NCI-H460 (cell line): ENCODE data around the gene POLR2L. TPM values are rescaled to one million over a fixed set of nuclear protein-coding genes. Genes with fewer than 3 reads are reported as not detected.

ENCODE experiments used
- DNase-seq: peaks from one replicate; pipeline ENCODE4 v3.0.0-alpha.2; 2016; ENCODE audit warnings: low read depth; ENCODE audit errors: extremely low read depth
- total RNA-seq: library from RNA; depleted of rRNA; stranded (reverse); fragments of >200 nt; shearing (Covaris generic); gene quantifications from 2 replicates; pipeline ENCODE4 v1.2.3, GENCODE V29; 2014

POLR2L gene
- total RNA-seq, 1 experiment from 2014 or later, result 174 TPM

DNA sequence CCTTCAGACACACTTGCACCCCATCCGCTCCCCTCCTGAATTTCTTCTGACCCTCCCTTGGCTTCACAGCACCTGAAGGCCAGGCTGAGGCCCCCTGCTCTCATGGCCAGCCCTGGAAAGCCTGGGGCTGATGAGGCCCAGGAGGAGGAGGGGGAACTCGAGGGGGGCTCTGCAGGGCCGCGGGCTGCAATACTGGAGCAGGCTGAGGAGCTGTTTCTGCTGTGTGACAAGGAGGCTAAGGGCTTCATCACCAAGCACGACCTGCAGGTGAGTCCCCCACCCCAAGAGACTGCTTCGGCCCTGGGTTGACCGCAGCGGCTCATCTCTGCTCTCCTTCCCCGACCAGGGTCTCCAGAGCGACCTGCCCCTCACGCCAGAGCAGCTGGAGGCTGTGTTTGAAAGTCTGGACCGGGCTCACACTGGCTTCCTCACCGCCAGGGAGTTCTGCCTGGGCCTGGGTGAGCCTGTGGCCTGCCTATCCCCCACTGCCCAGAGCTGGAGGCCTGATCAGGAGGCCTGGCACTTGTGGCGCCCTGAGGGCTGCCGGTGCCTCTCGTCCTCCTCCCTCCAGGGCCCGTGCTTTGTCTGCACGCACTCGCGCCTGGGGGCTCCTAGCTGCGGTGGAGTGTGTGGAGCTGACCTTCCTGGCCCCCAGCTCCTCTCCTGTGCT is 13.7 kb downstream of the POLR2L start:
- DNase-seq, result no peak

DNA sequence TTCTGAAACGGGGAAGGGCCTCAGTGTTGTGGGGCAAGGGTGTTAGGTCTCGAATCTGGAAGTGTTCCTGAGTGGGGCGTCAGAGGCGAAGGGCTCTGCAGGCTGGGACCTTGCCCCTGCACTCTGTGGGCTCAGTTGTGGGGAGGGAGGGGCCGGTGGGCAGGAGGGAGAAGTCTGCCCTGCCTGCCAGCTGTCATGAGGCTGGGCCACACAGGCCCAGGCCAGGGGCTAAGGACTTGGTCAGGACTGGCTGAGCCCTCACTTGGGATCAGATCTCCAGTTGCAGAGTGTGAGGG is 14.5 kb downstream of the POLR2L start, which contains the start of gene CRACR2B:
CRACR2B (plus strand) TSS at position 23 of the 296 bp plus-strand sequence. CDS start 689 bp downstream, outside the sequence.
- DNase-seq, result no peak

DNA sequence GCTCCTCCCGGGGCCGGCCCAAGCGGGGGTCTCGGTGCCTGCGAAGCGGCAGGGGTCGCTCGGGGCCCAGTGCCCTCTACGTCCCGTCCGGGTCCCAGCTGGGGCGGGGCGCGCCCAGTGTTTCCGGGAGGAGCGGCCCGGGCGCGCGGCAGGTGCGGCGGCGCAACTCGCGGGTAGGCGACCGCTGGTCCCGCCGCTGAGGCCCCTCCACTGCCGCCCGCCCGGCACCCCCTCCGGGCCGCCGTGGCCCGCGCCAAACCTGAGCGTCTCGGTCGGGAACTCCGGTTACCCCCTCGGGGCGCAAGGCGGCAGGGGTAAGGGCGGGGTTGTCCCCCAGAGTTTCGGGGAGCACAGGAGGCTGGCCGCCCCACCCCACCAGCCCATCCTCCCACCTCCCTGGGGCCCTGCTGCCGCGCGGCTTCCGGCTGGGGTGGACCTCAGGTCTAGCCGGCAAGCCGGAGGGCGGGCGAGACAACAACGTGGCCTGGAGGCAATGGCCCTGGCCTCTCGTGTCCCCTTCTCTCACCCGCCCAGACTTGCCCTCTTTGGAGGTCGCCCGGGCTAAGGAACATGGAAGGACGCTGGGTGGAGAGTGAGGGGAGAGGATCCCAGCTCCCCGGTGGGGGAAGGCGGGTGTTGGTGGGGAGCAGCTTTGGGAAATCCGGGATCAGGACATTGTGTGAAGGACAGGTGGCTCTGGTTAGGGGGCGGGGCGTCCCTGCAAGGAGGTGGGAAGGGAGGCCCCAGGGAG is 15.0 kb downstream of the POLR2L start:
- DNase-seq, result no peak

DNA sequence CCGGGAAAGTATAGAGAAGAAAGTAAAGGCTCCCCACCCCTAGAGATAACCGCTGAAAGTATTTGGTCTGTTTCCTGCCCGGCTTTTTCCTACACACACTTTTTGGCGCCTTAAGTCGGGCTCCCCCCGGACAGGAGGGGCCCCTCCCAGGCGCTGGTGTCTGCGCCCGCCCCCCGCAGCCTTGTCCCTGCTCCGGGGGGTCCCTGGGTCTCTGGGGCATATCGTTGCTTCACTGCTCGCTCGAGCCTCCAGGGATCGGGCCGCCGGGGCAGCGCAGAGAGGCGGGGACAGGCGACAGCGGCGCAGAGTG is 15.5 kb downstream of the POLR2L start:
- no peak for DNase-seq

DNA sequence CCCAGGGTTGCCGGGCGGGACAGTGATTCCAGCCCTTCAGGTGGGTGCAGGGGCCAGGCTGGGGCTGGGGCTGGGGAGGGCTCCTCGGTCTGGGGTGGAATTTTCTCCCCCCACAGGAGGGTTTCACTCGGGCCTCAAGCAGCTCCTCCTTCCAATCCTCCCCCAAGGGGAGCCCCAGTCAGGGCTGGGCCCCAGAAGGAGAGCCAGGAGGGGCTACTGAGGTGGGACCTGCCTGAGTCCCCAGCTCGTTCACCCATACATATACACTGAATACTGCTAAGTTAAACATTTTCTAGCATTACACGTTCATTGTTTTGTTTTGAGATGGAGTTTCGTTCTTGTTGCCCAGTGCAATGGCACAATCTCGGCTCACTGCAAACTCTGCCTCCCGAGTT is 16.1 kb downstream of the POLR2L start:
- no peak for DNase-seq

DNA sequence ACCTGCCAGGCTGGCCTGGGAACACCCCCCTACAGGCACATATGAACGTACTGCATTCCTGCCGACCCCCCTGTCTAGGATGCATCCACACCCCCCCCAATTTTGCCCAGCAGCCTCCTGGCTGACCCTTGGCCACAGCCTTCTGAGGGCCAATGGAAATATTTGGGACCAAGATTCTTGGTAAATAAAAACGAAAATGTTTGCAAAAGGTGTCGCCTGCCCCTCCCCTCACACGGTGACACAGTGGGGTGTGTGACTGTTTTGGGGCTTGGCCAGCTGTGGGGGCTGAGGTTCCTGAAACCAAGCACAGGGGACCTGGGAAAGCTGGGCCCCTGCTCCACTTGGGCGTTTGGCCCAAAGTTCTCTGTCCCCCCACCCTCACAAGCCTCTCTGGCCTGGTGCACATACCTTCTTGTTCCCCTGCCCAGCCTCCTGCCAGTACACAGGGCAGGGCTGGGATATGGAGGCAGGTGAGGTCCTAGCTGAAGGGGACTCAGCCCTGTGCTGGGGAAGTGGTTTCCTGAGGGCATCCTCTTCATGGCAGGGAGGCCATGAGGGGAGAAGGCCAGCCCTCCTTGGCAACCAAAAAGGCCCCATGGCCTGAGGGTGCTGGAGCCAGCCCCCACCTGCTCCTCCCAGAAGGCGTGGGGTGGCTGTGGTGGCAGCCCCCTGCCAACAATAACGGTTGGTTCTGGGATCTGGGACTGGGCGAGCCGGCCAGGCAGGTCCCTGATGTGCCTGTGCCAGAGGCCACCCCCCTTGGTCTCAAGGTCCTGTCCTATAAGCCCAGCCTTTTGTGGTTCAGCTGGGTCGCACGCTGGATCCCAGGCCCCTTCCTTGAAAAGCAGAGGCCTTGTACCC is 16.7 kb downstream of the POLR2L start:
- no peak for DNase-seq

DNA sequence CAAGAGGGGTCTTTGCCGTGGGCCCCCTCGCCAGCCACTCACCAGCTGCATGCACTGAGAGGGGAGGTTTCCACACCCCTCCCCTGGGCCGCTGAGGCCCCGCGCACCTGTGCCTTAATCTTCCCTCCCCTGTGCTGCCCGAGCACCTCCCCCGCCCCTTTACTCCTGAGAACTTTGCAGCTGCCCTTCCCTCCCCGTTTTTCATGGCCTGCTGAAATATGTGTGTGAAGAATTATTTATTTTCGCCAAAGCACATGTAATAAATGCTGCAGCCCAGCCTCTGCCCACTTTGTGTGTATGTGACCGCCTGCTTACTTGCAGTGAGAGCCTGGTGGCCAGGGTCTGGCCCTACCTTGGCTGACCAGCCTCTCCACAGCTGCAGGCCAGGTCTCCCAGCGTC is 17.4 kb downstream of the POLR2L start:
- DNase-seq, result no peak

DNA sequence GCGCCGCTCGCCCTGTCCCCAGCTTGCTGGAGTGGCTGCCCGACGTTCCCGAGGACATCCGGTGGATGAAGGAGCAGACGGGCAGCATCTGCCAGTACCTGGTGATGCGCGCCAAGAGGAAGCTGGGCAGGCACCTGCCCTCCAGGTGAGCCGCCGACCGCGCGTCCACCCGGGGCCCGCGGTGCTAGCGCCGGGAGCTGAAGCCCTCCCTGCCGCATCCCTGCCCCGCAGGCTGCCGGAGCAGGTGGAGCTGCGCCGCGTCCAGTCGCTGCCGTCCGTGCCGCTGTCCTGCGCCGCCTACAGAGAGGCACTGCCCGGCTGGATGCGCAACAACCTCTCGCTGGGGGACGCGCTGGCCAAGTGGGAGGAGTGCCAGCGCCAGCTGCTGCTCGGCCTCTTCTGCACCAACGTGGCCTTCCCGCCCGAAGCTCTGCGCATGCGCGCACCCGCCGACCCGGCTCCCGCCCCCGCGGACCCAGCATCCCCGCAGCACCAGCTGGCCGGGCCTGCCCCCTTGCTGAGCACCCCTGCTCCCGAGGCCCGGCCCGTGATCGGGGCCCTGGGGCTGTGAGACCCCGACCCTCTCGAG is 17.9 kb downstream of the POLR2L start:
- DNase-seq, result no peak

DNA sequence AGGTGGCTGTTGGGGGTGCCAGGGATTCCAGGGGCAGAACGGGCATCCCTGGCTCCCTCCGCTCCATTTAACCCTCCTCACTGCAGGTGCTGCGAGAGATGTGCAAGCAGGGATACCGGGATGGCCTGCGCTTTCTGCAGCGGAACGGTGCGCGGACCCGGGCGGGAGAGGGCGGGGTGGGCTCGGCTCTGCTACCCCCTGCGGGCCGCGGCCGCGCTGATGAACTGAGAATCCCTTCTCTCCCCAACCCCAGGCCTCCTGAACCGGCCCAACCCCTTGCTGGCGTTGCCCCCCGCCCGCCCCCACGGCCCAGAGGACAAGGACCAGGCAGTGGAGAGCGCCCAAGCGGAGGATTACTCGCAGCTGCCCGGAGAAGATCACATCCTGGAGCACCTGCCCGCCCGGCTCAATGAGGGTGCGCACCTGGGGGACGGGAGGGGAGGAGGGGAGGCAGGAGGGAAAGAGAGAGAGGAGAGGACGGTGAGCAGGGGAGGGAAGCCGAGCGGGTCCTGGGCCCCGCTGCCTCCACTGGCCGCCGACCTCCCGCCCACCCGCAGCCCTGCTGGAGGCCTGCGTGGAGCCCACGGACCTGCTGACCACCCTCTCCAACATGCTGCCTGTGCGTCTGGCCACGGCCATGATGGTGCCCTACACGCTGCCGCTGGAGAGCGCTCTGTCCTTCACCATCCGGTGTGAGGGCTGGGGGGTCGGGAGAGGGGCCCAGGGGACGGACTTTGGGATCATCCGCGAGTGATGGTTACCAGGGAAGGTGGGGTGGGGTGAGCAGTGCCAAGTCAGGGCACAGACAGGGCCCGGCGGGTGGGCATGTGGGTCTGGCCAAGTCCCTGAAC is 18.7 kb downstream of the POLR2L start:
- no peak for DNase-seq

DNA sequence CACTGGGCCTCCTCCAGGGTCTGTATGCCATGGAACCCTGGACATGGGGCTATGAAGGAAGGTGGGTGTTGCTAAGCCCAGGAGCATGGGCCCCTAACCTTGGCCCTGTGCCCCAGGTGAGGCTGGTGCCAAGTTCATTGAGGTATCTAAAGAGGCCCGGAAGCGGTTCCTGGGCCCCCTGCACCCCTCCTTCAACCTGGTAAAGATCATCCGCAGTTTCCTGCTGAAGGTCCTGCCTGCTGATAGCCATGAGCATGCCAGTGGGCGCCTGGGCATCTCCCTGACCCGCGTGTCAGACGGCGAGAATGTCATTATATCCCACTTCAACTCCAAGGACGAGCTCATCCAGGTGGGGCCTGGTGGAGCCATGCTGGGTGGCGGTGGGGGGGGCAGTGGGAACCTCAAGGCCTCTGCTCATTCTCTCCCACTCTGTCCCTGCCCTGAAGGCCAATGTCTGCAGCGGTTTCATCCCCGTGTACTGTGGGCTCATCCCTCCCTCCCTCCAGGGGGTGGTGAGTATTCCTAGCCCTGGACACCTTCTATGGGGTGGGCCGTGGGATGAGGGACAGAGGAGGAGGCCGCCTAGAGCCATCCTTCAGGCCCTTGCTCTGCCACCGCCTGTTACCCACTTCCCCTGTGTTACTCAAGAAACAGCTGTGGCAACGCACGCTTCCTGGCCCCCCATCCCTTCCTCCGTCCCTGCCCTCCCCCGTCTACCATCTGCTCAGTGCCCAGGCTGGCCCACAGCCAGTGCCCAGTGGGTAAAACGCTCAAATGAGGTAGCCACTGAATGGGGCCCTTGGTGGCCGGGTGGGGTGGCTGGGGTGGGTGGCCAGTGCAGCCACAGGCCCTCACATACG is 20.6 kb downstream of the POLR2L start:
- no peak for DNase-seq

DNA sequence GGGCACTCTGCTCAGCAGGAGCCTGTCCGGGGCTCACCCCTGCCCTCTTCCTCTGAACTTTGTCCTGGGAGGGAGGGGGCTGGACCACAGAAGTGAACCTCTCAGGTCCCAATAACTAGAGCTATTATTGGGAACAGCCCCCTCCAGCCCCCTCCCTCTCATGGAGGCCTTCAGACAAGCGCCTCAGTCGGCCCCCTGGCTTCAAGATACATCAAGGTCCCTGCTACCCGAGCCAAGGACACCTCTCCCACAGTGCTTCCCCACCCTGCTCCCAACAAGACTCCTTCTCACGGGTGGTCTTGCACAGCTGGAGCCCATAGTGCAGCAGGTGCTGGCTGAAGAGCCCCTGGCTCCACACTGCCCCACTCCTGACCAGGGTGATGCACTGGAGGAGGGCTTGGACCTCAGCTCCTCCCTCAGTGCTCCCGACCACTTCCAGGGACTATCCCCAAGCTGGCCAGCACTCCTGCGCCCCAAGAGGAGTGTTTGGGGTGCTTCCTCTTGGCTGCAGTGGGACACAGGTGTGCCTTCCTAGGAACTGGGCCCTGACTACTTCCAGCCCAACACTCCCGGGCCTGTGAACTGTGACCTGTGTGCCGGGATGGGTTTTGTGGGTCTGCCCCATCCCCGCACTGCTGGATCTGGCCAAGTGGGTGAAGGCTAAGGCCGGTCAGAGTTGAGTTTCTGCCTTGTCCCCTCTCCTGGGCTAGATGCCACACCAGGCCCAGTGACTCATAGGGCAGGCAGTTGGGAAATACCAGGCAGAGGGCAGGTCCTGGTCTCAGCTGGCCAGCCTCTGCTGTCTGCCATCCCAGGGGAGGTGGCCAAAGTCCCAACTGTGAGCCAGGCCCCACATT is 21.4 kb downstream of the POLR2L start:
- DNase-seq, result peak; percentile 67

DNA sequence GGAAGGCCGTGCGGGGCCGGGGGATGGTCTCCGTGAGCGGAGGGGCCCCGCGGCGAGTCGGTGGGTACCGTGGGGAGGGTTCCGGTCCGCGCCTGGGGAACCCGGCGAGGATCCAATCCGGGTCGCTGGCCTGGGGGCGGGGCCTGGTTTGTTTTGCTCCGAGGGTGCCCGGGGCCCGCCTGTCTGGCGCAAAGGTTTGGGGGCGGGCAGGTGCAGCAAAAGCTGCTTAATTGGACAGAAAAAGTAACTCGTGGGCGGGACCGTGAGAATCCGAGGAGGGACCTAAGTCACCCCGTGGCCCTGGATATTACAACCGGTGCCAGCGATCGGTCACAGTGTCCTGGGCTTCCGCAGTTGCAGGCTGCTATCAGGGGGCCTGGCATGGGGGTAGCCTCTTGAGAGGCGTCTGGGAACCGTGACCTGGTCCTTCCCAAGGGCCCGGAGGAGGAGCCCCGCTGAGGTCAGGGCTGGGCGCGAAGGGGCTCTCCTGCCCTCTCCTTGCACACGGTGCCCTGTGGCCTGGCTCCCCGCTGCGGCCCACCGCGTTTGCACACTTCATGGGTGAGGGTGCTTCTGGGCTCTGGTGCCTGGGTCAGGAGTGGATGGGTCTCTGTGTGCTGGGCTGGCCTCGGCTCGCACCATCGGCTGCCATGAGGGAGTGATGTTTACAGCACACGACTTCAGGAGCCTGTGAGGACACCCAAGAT is 22.2 kb downstream of the POLR2L start:
- no peak for DNase-seq

DNA sequence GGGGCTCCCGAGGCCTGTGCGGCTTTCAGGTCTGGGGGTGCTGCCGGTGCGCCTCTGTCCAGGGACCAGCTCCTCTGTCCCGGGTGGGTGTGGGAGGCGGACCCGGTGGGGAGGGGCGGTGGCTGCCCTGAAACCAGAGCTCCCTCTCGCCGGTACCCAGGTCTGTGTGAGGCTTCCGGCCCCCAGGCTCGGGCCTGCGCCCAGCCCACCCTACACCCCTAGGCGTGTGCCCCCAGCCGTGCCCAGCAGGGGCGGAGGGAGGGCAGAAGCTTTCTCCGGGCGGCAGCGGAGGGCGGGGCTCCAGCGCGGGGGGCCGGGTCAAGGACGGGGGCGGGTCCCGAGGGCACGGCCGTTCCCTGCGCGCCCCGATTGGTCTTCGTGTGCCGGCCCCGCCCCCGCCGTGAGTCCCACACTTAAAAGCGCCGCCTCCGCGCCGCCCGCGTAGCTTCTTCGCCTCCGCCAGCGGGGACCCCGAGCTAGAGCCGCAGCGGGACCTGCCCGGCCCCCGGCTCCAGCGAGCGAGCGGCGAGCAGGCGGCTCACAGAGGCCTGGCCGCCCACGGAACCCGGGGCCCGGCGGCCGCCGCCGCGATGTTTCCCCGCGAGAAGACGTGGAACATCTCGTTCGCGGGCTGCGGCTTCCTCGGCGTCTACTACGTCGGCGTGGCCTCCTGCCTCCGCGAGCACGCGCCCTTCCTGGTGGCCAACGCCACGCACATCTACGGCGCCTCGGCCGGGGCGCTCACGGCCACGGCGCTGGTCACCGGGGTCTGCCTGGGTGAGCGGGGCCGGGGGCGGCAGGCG is 23.0 kb downstream of the POLR2L start:
- peak; percentile 76 for DNase-seq

DNA sequence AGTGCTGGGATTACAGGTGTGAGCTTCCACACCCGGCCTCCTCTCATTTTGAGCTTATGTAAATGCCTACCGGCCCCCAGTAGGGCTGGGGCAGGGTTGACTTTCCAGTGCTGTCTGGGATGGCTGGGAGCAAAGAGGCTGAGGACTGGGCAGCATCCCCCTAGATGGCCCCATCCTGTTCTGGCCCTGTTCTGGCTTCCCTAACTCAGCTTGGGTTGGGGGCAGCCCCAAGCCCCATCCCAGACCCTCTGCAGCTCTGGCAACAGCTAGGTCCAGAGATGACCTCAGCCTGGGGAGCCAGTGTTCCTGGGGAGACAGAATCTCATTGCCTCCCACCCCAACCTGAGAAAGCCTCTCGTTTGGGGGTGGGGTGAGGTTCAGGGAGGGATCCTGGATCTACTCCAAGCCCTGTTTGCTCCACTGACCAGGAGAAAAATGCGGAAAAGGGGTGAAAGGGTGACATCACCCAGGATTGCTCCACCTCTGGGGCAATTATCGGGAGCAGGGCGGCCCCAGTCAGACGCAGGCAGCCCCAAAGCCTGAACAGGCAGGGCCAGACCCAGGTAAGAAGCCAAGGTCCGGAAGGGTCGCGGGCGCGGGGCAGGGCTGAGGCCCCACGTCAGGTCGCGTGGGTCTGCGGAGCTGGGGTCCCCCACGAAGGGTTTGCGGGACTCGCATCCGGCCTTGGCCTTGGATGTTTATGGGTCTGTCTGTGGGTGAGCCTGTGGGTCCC is 23.8 kb downstream of the POLR2L start, which contains the start of gene PNPLA2:
PNPLA2 (plus strand) TSS at position 519 of the 733 bp plus-strand sequence. CDS start 805 bp downstream, outside the sequence.
- no peak for DNase-seq

DNA sequence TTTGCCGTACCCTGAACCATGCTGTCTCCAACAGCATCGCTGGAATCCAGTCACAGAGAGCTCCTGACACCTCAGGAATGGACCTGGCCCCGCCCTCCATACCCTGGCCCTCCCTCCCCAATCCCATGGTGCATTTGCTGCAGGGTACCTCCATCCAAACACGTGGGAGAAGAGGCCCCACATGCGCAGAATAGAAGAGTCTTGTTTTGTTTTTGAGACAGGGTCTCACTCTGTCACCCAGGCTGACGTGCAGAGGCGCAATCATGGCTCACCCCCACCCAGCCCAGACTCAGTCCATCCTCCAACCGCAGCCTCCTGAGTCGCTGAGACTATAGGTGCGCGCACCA is 25.9 kb downstream of the POLR2L start:
- no peak for DNase-seq

DNA sequence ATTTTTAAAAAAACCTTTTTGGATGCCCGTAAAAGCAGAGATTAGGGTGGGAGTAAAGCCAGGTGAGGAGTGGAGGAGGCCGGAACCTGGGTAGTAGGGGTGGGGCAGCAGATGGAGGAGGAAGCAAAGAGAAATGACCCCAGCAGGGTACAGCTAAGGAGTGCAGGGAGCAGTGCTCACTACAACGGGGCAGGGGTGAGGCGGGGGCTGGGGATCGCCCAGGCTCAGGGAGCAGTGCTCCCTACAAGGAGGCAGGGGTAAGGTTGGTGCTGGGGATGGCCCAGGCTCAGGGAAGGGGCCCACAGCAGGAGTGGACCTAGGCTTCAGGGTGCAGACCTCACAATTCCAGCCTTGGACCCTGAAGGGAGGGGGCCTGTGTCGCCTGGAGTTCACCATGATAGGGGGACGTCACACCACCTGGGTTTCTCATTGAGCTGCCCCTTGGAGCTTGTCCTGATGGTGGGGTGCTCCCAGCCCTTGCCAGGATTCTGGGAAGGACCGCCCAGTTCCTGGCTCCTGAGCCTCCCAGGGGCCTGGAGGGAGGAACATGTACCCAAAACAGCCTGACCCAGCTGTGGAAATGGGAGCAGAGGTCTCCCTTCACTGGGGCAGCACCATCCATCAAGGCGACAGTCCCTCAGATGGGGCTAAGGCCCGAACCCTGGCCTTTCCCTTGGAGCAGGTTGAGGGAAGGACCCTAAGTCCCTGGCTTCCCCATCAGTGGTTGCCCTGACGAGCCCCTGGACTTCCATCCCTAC is 26.5 kb downstream of the POLR2L start:
- DNase-seq, result no peak
